Uterus (tissue), 4 donors: ENCODE data around the gene KLRC1. TPM values are rescaled to one million over a fixed set of nuclear protein-coding genes. Genes with fewer than 3 reads are reported as not detected.

Source experiments
- DNase-seq, 2 donors: peaks; one replicate each; pipeline ENCODE4 v3.0.0-alpha.2; 2019 to 2020
- H3K27ac ChIP-seq, 2 donors: fragments of 200-600 bp; sonication (generic); 1 replicate in 1 of 2; 2 replicates in 1 of 2; pipeline ENCODE4 v1.5.1; 2016 to 2018
- H3K27me3 ChIP-seq, 2 donors: fragments of 200-600 bp; sonication (generic); one replicate each; pipeline ENCODE4 v1.5.1; 2018 to 2019; ENCODE audit warnings: control low read depth in 1 of 2
- H3K36me3 ChIP-seq, 2 donors: fragments of 200-600 bp; sonication (generic); one replicate each; pipeline ENCODE4 v1.5.1; 2019; ENCODE audit warnings: control low read depth in 1 of 2
- H3K4me1 ChIP-seq, 2 donors: fragments of 200-600 bp; sonication (generic); one replicate each; pipeline ENCODE4 v1.5.1; 2018 to 2019; ENCODE audit warnings: control low read depth in 1 of 2
- H3K4me3 ChIP-seq, 2 donors: fragments of 200-600 bp; sonication (generic); 1 replicate in 1 of 2; 2 replicates in 1 of 2; pipeline ENCODE4 v1.5.1; 2018 to 2019; ENCODE audit warnings: mild to moderate bottlenecking in 1 of 2
- H3K9me3 ChIP-seq, 2 donors: fragments of 200-600 bp; sonication (generic); one replicate each; pipeline ENCODE4 v1.5.1; 2019; ENCODE audit warnings: control low read depth in 1 of 2
- CTCF ChIP-seq, 4 experiments: fragments of 200-600 bp in 2 of 4; fragments of 450-650 bp in 2 of 4; sonication (generic) in 2 of 4; IDR thresholded peaks; one replicate each; pipeline ENCODE4 v1.5.1; 2016 to 2019; ENCODE audit warnings: antibody characterized with exemption in 4 of 4, mild to moderate bottlenecking in 2 of 4, moderate library complexity in 1 of 4
- POLR2A ChIP-seq, 2 donors: fragments of 450-650 bp; IDR thresholded peaks; one replicate each; pipeline ENCODE4 v1.6.1; 2016; ENCODE audit warnings: antibody characterized with exemption in 2 of 2, mild to moderate bottlenecking in 1 of 2, moderate library complexity in 1 of 2
- intact Hi-C: fragments of 100-400 bp; cut with DNase I; formaldehyde crosslinking; loops from one replicate; pipeline ENCODE4 v1.15.1; 2023; ENCODE audit warnings: low total_unique reads
- total RNA-seq, 4 donors: library from RNA; depleted of rRNA in 3 of 4; stranded (reverse); fragments of >200 nt in 3 of 4; gene quantifications; one replicate each; pipeline versions ENCODE4 v1.1.0 to v1.2.4, GENCODE V29; 2014 to 2023
- donor health status: DM: yes; HTN: yes; CAD: no.

Gene KLRC1
- total RNA-seq, 4 donors from 2014 or later: 1.2 to 1.7 TPM; not detected in 2

DNA sequence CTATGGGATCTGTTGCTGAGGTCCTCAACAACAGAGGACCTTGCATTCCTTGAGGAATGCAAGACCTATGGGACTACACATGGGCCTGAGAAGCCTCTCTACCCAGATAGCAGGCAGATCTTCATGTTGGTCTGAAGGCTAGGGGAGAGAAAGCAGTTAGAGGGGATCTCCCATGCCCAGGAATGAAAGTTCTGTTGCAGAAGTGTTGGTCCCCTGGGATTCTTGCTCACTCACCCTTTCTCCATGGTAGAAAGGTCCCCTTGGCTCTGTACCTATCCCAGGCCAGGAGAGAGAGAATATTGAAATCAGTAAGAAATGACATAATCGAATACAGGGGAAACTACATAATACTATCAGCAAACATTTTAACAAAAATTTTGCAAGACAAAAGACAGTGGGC lies 16.5 kb upstream of the KLRC1 start:
- Histone ChIP-seq H3K4me1 (no peaks in the 10 kb centered on the region), H3K4me3 (no peak overlapping the region), H3K27me3 (no peaks in the 10 kb centered on the region), H3K36me3 (no peaks in the 10 kb centered on the region), H3K9me3 (no peaks in the 10 kb centered on the region), H3K27ac (no peak overlapping the region)
- TF ChIP-seq CTCF (IDR thresholded peaks at IDR 0.05) (no peak), POLR2A (IDR thresholded peaks at IDR 0.05) (no peak)
- intact Hi-C loops: no loop called here
- no peak for DNase-seq

- intact Hi-C loops: no loop called here
- H3K9me3 ChIP-seq: no peaks in the 10 kb centered on the region
- TF ChIP-seq CTCF (IDR thresholded peaks at IDR 0.05) (no peak), POLR2A (IDR thresholded peaks at IDR 0.05) (no peak)
- no peaks in the 10 kb centered on the region for H3K27me3 ChIP-seq
- H3K4me1 ChIP-seq: no peaks in the 10 kb centered on the region
- no peaks in the 10 kb centered on the region for H3K36me3 ChIP-seq
- DNase-seq: no peak
- H3K4me3 ChIP-seq: no peak overlapping the region
- H3K27ac ChIP-seq: no peak overlapping the region
These were observed 13.1 kb upstream of the KLRC1 start for GRCh38 chr12:10466311-10466710.

GRCh38 chr12:10457760-10458159 lies 4.6 kb upstream of the KLRC1 start:
- H3K9me3 ChIP-seq: no peaks in the 10 kb centered on the region
- H3K4me3 ChIP-seq: no peak overlapping the region
- DNase-seq: no peak
- no peak overlapping the region for H3K27ac ChIP-seq
- intact Hi-C loops: no loop called here
- no peaks in the 10 kb centered on the region for H3K27me3 ChIP-seq
- no peak for TF ChIP-seq POLR2A (IDR thresholded peaks at IDR 0.05)
- H3K4me1 ChIP-seq: no peaks in the 10 kb centered on the region
- no peaks in the 10 kb centered on the region for H3K36me3 ChIP-seq

DNA sequence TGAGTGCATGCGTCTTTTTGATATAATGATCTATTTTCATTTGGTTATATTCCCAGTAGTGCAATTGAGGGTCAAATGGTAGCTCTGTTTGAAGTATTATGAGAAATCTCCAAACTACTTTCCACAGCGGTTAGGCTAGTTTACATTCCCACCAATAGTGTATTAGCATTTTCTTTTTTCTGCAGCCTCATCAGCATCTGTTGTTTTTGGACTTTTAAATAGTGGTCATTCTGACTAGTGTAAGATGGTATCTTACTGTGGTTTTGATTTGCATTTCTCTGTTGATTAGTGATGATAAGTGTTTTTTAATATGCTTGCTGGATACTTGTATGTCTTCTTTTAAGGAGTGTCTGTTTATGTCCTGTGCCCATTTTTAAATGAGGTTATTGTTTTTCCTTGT lies 3.7 kb upstream of the KLRC1 start:
- no peak for TF ChIP-seq POLR2A (IDR thresholded peaks at IDR 0.05)
- TF ChIP-seq CTCF (IDR thresholded peaks at IDR 0.05): no peak
- no peaks in the 10 kb centered on the region for H3K27me3 ChIP-seq
- no peak overlapping the region for H3K4me3 ChIP-seq
- intact Hi-C loops: no loop called here
- no peaks in the 10 kb centered on the region for H3K9me3 ChIP-seq
- H3K36me3 ChIP-seq: no peaks in the 10 kb centered on the region
- no peak for DNase-seq
- no peak overlapping the region for H3K27ac ChIP-seq
- H3K4me1 ChIP-seq: no peaks in the 10 kb centered on the region

DNA sequence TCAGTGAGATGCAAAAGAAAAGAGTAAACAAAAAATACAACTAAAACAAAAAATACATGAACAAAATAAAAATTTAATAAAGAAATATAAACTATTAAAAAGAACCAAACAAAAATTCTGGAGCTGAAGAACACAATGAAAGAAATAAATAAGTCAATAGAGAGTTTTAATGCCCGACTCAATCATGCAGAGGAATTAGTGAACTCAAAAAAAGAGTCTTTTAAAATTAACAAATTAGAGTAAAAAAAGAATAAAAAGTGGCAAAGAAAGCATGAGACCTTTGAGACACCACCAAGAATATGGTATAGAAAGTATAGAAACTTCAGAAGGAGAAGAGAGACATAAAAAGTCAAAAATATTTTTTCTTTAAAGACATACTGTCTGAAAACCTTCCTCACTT lies 2.6 kb upstream of the KLRC1 start:
- intact Hi-C loops: no loop called here
- no peak overlapping the region for H3K4me3 ChIP-seq
- TF ChIP-seq POLR2A (IDR thresholded peaks at IDR 0.05) (no peak), CTCF (IDR thresholded peaks at IDR 0.05) (no peak)

GRCh38 chr12:10454531-10454930 lies 1.4 kb upstream of the KLRC1 start:
- Histone ChIP-seq H3K9me3 (no peaks in the 10 kb centered on the region), H3K27ac (no peak overlapping the region), H3K27me3 (no peaks in the 10 kb centered on the region), H3K4me1 (no peaks in the 10 kb centered on the region), H3K36me3 (no peaks in the 10 kb centered on the region), H3K4me3 (no peak overlapping the region)
- DNase-seq: no peak
- intact Hi-C loops: no loop called here
- TF ChIP-seq CTCF (IDR thresholded peaks at IDR 0.05): no peak
- no peak for TF ChIP-seq POLR2A (IDR thresholded peaks at IDR 0.05)

More for the DNA sequence above, 2.6 kb upstream of the KLRC1 start:
- no peak overlapping the region for H3K27ac ChIP-seq
- H3K27me3 ChIP-seq: no peaks in the 10 kb centered on the region
- no peaks in the 10 kb centered on the region for H3K36me3 ChIP-seq
- no peaks in the 10 kb centered on the region for H3K9me3 ChIP-seq
- no peak for DNase-seq
- no peaks in the 10 kb centered on the region for H3K4me1 ChIP-seq
